K562 (cell line): Measurements from ENCODE around the gene LGALS3BP. TPM values are rescaled to one million over a fixed set of nuclear protein-coding genes. Genes with fewer than 3 reads are reported as not detected.

ENCODE experiments used
- ATF4 ChIP-seq: fragments of 450-650 bp; formaldehyde crosslinking; IDR thresholded peaks from 2 replicates; pipeline ENCODE4 v1.4.0; 2022; ENCODE audit warnings: mild to moderate bottlenecking, moderate library complexity
- CHD1 ChIP-seq: fragments of 200-600 bp; sonication (generic); IDR thresholded peaks from one replicate; pipeline ENCODE4 v1.6.1; 2012; ENCODE audit warnings: mild to moderate bottlenecking, moderate library complexity, low read length, inconsistent platforms
- CHD2 ChIP-seq: IDR thresholded peaks from 2 replicates; pipeline ENCODE4 v1.6.1; 2011; ENCODE audit warnings: low read depth, low read length
- ETV5 ChIP-seq: sonication (generic); formaldehyde crosslinking; IDR thresholded peaks from 2 replicates; pipeline ENCODE4 v1.4.0; 2020; ENCODE audit warnings: low read depth, mild to moderate bottlenecking, missing genetic modification reagents
- FOXK2 ChIP-seq, 2 experiments: fragments of 450-650 bp; IDR thresholded peaks in 1 of 2; conservative IDR thresholded peaks in 1 of 2; 2 replicates each; pipeline ENCODE4 v1.6.1; 2016; ENCODE audit warnings: low read depth in 2 of 2, mild to moderate bottlenecking in 1 of 2
- GATAD2B ChIP-seq: fragments of 450-650 bp; IDR thresholded peaks from 2 replicates; pipeline ENCODE4 v1.6.1; 2017; ENCODE audit warnings: mild to moderate bottlenecking, borderline replicate concordance
- JUNB ChIP-seq: fragments of 450-650 bp; formaldehyde crosslinking; conservative IDR thresholded peaks from 2 replicates; pipeline ENCODE4 v1.4.0; 2020; ENCODE audit warnings: mild to moderate bottlenecking
- KLF1 ChIP-seq: fragments of 450-650 bp; IDR thresholded peaks from 2 replicates; pipeline ENCODE4 v1.6.1; 2016; ENCODE audit warnings: missing genetic modification characterization, missing compliant biosample characterization
- L3MBTL2 ChIP-seq: fragments of 450-650 bp; IDR thresholded peaks from 2 replicates; pipeline ENCODE4 v1.6.1; 2016; ENCODE audit warnings: mild to moderate bottlenecking, moderate library complexity
- POLR2A ChIP-seq: fragments of 450-650 bp; conservative IDR thresholded peaks from 2 replicates; pipeline ENCODE4 v1.6.1; 2016
- RAD51 ChIP-seq: fragments of 450-650 bp; IDR thresholded peaks from 2 replicates; pipeline ENCODE4 v1.7.1; 2016; ENCODE audit warnings: low read depth, mild to moderate bottlenecking, borderline replicate concordance
- RFX1 ChIP-seq: fragments of 450-650 bp; IDR thresholded peaks from 2 replicates; pipeline ENCODE4 v1.6.1; 2016; ENCODE audit warnings: mild to moderate bottlenecking, moderate library complexity
- SAP30 ChIP-seq: fragments of 200-600 bp; sonication (generic); IDR thresholded peaks from 2 replicates; pipeline ENCODE4 v1.6.1; 2012; ENCODE audit warnings: borderline replicate concordance, low read depth, mild to moderate bottlenecking, moderate library complexity, low read length, control low read depth, inconsistent platforms; ENCODE audit not compliant: insufficient read depth, poor library complexity, severe bottlenecking
- SIN3B ChIP-seq: fragments of 450-650 bp; IDR thresholded peaks from 2 replicates; pipeline ENCODE4 v1.6.1; 2017; ENCODE audit warnings: low read depth, mild to moderate bottlenecking, moderate library complexity
- SUPT5H ChIP-seq: fragments of 450-650 bp; IDR thresholded peaks from 2 replicates; pipeline ENCODE4 v1.6.1; 2016
- TBP ChIP-seq: optimal IDR thresholded peaks from 2 replicates; pipeline ENCODE3; 2011; ENCODE audit warnings: low read depth, low read length, improper control_type of control experiment
- TCF15 ChIP-seq: fragments of 250-450 bp; sonication (Bioruptor Pico); IDR thresholded peaks from 2 replicates; pipeline ENCODE4 v1.8.0; 2022; ENCODE audit warnings: moderate library complexity, mild to moderate bottlenecking, inconsistent platforms
- VEZF1 ChIP-seq: fragments of 200-800 bp; sonication (Bioruptor generic); IDR thresholded peaks from 2 replicates; pipeline ENCODE4 v1.6.1; 2017; ENCODE audit warnings: missing genetic modification characterization, missing compliant biosample characterization
- YY1 ChIP-seq, 3 experiments: IDR thresholded peaks; 2 replicates each; pipeline ENCODE4 v1.6.1; 2011; ENCODE audit warnings: low read length in 2 of 3, mild to moderate bottlenecking in 2 of 3, moderate library complexity in 2 of 3, borderline replicate concordance in 1 of 3, control low read depth in 1 of 3, low read depth in 1 of 3; ENCODE audit not compliant: insufficient read depth in 3 of 3, insufficient replicate concordance in 2 of 3, control insufficient read depth in 1 of 3, insufficient read length in 1 of 3; ENCODE audit errors: extremely low read depth in 1 of 3
- ZBTB9 ChIP-seq: fragments of 450-650 bp; formaldehyde crosslinking; IDR thresholded peaks from 2 replicates; pipeline ENCODE4 v1.4.0; 2020; ENCODE audit warnings: mild to moderate bottlenecking, moderate library complexity
- ZFX ChIP-seq: sonication (generic); formaldehyde crosslinking; IDR thresholded peaks from 2 replicates; pipeline ENCODE4 v1.8.0; 2022; ENCODE audit warnings: mild to moderate bottlenecking, missing genetic modification reagents, moderate library complexity
- ZNF124 ChIP-seq: sonication (generic); formaldehyde crosslinking; IDR thresholded peaks from 2 replicates; pipeline ENCODE4 v1.8.1; 2022; ENCODE audit warnings: missing genetic modification reagents
- ZNF586 ChIP-seq: fragments of 450-650 bp; formaldehyde crosslinking; conservative IDR thresholded peaks from 2 replicates; pipeline ENCODE4 v1.4.0; 2020; ENCODE audit warnings: mild to moderate bottlenecking, moderate library complexity
- ZNF717 ChIP-seq: fragments of 250-450 bp; sonication (Bioruptor Pico); IDR thresholded peaks from 2 replicates; pipeline ENCODE4 v1.5.0; 2021
- polyA plus RNA-seq, 8 experiments: library from polyadenylated mRNA; depleted of rRNA in 4 of 8; stranded (reverse) in 5 of 8; unstranded in 3 of 8; fragments of >200 nt; fragmentation: Nextera tagmentation in 2 of 8; fragmentation: Illumina TruSeq in 1 of 8; extraction: Ambion mirVana in 2 of 8; extraction: Trizol in 1 of 8; gene quantifications; 2 replicates each; pipeline versions ENCODE4 v1.2.1 to v1.2.3, GENCODE V29; 2011 to 2014; ENCODE audit warnings: inconsistent platforms in 1 of 8, missing spikeins in 1 of 8
- total RNA-seq, 7 experiments: library from RNA; depleted of rRNA in 6 of 7; stranded (reverse); fragments of >200 nt in 6 of 7; fragmentation: Illumina TruSeq in 2 of 7; extraction: Trizol in 2 of 7; gene quantifications; 2 replicates each; pipeline versions ENCODE4 v1.2.1 to v1.2.3, GENCODE V29; 2011 to 2021; ENCODE audit warnings: low replicate concordance in 1 of 7

LGALS3BP gene
- total and polyA plus RNA-seq, 9 of the 15 experiments (the other 6 are each of a cell fraction or from before 2014, with no cell fraction given) = 0.39 to 5.3 (median 3.2) TPM

- TF ChIP-seq ZBTB9 (CRISPR knock-in tag) (peak; percentile 41; the same call in 1 of the 2 replicates), ETV5 (0 out of 2 replicates have a peak, but pooled peaks have one; percentile 21), VEZF1 (CRISPR knock-in tag) (peak; percentile 84), TCF15 (no peak), L3MBTL2 (peak; percentile 77), TBP (peak; percentile 59), ZNF586 (CRISPR knock-in tag) (no peak), KLF1 (tag) (no peak), ZNF124 (CRISPR knock-in tag) (no peak), ZFX (CRISPR knock-in tag) (peak; percentile 85), FOXK2 (conservative IDR thresholded peaks at IDR 0.05 in 1 of 2, IDR thresholded peaks at IDR 0.05 in 1 of 2; ENCODE audit: low read depth in 2 of 2) (peak; percentile 65 to 66; a peak in 3 of 4 replicates), SUPT5H (peak; percentile 71), ZNF717 (no peak), YY1 (IDR thresholded peaks at IDR 0.05; ENCODE audit: borderline replicate concordance in 1 of 3, control insufficient read depth in 1 of 3, extremely low read depth in 1 of 3, insufficient read depth in 3 of 3, insufficient read length in 1 of 3, insufficient replicate concordance in 2 of 3, low read depth in 1 of 3, low read length in 2 of 3) (peak in 1 of 3 experiments; percentile 34), SIN3B (peak; percentile 62), CHD2 (no peak), RAD51 (no peak), ATF4 (CRISPR knock-in tag) (no peak), JUNB (no peak), POLR2A (peak; percentile 75), RFX1 (no peak), CHD1 (no peak), SAP30 (peak; percentile 70), GATAD2B (peak; percentile 81)
These were observed 29.9 kb upstream of the LGALS3BP start, which contains the start of gene CANT1 (continued) for GRCh38 chr17:79009397-79010303.
